Fibroblast of skin of abdomen (primary cell): ENCODE data around the gene DNAI1. TPM values are rescaled to one million over a fixed set of nuclear protein-coding genes. Genes with fewer than 3 reads are reported as not detected.
A peak's percentile ranks its signal among the peaks of the same experiment; 100 is the strongest.
"Not testable (repeated sequence)": the region's sequence is repeated elsewhere in the genome, so short reads cannot be mapped to it uniquely, and the experiment has no call there.

Source experiments
- DNase-seq: peaks from one replicate; pipeline ENCODE4 v3.0.0-alpha.2; 2013
- polyA plus RNA-seq, 2 experiments: library from polyadenylated mRNA; unstranded; fragments of 120-200 nt; gene quantifications; one replicate each; pipeline ENCODE4 v1.2.1, GENCODE V29; 2013; ENCODE audit not compliant: insufficient read length in 2 of 2

Gene DNAI1
- polyA plus RNA-seq (2013, experiment 1 of 2; ENCODE audit: insufficient read length), result not detected
- polyA plus RNA-seq (2013, experiment 2 of 2; ENCODE audit: insufficient read length), result not detected

DNA sequence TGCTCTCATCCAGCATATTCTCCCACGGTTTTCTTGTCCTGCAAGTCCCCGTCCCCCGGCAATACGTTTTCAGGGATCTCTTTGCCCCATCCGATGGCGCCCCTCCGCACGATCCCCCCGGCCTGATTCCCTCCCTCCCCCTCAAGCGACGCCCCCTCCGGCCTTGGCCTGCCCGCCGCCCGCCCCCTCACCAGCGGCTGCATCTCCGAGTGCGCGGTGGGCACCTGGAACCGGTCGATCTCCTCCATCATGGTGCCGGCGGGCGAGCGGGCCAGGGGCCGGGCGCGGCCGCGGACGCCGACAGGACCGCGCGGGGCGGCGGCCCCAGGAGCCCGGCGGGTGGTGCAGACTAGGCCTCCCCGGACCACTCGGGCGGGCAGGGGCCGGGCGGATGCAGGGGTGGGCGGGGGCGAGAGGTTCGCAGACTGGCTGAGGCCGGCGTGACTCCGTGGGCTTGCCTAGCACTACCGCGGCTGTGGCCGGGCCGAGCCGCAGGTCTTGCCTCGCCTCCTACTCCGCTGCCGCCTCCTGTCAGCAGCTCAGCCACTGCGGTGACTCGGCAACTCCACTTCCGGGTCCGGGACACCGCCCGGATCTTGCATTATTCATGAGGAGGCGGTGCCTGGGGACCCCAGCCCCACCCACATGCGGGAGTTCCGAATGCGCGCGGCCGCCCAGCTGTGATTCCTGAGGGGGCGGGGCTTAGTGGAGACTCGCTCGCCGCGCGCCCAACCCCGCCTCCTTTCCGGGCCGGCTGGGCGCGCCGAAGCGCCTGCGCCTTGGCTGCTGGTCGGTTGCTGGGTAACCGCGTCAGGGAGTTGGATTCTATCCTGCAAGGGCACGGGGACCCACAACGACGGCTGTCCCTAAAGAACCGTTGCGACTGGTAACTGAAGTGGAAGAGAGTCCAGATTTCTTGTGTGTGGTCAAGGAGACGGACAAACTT lies at the start of gene DNAI1, which contains the start of gene FAM219A:
Gene DNAI1, plus strand, starts transcription at position 793 of the 946 bp plus-strand sequence. CDS start 201 bp downstream, outside the sequence.
Gene FAM219A, minus strand, starts transcription at position 558 of the 946 bp plus-strand sequence. Its CDS starts 307 bp downstream, at position 251.
- DNase-seq, result peak; percentile 98

- no peak for DNase-seq
Observed at GRCh38 chr9:34409154-34409553, 49.5 kb upstream of the DNAI1 start.

GRCh38 chr9:34412336-34412735 lies 46.3 kb upstream of the DNAI1 start:
- no peak for DNase-seq

DNA sequence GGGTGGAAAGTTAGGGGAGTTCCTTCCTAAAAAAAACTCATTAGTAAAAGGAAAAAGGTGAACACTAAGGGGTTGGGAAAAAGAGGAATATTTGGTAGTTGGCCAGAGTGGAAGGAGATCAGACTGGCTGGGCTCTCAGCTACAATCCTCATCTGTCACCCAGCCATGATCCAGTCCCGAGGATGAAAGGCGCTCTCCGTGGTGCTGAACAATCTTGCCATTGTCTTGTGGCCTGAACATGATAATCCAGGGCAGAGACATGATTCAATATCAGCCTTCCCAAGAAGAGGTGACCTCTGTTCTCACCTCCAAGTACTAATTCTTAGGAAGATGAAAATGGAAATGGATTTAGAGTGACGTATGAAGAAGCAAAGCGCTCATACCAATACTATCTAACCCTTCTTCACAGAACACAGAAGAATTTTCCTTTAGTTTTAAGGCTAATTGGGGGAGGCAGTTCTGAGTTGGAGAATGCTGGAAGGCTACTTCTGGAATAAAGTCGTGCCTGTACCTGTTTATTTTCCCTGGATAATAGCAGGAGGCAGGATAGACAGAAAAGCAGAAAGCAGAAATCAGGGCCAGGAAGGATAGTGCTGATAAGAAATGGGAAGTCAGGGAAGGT lies 45.3 kb upstream of the DNAI1 start:
- DNase-seq, result peak; percentile 52

DNA sequence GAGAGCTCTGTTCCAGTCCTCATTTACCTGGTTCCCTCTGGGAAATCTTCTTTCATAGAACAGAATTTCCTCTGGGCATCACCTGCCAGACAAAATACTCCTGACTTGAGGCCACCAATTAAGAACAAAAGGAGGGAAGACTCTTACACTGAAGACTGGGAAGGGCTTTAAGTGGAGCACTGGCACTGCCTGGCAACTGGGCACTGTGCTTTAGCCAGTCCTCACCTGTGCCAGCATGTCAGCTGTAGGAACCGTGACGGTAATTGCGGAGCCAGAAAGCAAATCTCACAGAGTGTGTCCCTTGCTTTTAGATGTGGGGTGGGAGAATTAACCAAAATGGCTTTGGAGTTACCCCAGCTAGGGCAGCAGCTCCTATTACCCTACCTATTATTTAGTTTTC lies 40.9 kb upstream of the DNAI1 start:
- DNase-seq, result no peak

- DNase-seq, result no peak
Observed at GRCh38 chr9:34419716-34420504, 38.7 kb upstream of the DNAI1 start.

DNA sequence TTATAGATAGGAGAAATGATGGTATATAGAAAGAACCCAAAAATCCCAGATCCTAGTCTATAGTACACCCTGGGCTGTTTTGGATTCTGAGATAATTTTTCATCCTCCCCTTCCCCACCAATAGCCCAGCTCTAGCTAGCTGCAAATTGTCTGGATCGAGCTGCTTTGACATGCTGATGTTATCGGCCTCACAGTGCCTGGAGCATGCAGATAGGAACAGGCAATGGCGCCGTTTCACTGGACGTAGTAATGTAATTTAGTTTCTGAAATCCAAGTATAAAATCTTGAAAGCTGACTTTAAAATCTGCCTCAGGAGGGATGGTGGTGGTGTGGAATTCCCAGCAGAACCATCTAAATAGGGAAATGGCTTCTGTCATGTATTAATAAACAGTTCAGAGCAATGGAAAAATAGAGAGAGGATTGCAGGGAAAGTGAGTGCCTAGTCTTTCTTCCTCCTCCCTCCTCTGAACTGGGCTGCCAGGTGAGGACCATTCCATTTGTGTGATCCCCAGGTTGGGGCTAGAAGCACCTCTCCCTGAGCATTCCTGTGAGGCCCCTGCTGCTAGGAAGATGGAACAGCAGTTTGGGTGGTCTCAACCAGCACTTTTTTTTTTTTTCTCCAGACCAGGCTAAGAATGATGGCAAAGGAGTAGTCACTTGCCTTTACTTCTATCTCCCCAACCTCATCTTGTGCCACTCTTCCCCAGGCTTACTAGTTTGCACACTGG lies 32.1 kb upstream of the DNAI1 start:
- DNase-seq, result no peak

GRCh38 chr9:34428325-34428958 lies 30.2 kb upstream of the DNAI1 start:
- DNase-seq, result no peak

DNA sequence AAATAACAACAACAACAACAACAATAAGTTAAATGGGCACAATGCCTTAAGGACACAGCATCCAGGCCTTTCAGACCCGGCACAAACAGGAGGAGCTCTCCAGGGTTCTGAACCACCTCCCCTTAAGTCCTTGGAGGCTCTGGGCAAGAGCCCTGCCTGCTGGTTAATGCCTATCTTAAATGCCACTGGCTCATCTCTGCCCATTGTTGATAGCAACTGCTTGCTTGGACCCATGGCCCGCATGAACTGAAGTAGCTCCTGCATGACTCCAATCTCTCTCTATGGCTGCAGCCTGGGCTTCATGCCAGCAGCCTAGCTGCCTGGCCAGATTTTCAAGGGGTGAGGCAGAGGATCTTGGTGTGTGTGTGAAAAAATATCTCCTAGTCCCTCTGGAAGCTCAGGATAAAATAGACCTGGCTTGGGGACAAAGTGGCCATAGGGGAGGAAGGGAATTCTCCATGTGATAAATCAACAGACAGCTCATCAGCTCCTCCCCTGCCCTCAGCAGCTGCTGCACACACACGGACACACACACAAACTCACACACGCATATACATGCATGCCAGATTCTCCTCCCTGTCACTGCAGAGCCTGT lies 27.7 kb upstream of the DNAI1 start:
- DNase-seq, result peak; percentile 66

DNA sequence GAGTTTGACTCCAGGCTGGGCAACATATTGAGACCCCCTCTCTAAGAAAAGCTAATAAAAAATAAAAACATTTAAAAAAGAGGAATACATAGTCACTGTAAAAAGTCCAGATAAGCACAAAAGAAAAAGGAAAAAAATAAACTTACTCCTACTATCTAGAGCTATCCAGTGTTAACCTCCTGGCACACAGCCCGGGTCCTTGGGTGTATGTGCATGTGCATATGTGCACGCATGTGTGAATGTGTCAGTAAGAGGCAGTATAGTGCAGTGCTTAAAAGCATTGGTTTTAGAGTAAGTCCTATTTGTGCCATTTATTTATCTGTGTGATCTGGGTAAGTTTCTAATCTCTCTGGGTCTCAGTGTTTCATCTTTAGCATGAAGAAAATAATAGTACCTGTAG lies 26.9 kb upstream of the DNAI1 start:
- DNase-seq, result no peak

DNA sequence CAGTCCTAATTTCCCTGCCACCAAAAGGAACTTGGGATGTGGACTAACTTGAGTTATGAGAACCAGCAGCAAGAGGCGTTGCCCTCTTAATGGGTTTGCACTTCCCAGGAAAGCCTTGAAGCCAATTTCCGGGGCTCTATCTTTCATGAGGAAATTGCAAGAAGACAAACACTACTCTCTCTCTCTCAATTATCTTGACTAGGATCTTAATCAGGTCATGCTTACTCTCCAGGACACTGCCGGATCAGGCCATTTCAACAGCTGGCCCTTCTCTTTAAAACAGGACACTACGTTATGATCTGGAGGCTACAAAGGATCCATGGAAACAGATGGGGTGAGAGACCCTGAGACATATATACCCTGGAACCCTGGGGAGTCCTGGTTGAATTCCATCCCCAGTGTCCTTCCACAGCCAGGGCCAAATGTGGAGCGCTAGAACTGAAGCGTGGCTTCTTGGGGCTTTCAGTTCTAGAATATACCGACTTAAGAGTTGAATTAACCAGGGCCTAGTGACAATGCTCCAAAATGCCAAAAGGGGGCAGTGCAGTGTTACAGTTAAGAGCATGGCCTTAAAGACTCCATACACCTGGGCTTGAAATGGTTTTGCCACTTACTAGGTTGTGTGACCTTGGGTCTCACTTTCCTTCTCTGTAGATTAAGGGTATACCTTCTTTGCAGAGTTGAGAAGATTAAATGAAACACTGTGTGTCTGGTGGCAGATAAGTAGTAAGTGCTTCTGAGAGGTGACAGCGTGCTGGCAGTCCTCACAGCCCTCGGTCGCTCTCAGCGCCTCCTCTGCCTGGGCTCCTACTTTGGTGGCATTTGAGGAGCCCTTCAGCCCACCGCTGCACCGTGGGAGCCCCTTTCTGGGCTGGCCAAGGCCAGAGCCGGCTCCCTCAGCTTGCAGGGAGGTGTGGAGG lies 21.3 kb upstream of the DNAI1 start:
- peak; percentile 59 for DNase-seq

GRCh38 chr9:34437926-34438307 lies 20.7 kb upstream of the DNAI1 start:
- not testable (repeated sequence) for DNase-seq

DNA sequence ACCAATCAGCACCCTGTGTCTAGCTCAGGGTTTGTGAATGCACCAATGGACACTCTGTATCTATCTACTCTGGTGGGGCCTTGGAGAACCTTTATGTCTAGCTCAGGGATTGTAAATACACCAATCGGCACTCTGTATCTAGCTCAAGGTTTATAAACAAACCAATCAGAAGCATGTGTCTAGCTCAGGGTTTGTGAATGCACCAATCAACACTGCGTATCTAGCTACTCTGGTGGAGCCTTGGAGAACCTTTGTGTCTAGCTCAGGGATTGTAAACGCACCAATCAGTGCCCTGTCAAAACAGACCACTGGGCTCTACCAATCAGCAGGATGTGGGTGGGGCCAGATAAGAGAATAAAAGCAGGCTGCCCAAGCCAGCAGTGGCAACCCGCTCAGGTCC lies 20.1 kb upstream of the DNAI1 start:
- DNase-seq, result not testable (repeated sequence)

DNA sequence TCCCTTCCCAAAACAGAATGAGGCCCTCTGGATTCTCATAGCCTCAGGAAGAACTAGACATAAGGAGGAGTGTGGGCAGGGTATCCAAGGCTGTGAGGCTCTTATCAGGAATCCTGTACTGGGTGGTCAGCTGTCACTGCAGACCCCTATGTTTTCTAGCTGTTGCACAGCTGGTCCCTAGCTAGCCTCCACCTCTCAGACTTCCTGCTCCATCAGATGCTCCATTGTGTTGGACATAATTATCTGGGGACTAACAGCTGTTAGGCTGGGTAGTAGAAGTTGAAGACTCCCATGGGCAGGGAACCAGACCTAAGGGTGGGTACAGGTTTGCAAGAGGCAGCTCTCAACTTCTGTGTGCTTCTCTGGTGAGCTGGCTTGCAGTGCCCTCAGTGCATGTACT lies 18.6 kb upstream of the DNAI1 start:
- DNase-seq, result no peak

DNA sequence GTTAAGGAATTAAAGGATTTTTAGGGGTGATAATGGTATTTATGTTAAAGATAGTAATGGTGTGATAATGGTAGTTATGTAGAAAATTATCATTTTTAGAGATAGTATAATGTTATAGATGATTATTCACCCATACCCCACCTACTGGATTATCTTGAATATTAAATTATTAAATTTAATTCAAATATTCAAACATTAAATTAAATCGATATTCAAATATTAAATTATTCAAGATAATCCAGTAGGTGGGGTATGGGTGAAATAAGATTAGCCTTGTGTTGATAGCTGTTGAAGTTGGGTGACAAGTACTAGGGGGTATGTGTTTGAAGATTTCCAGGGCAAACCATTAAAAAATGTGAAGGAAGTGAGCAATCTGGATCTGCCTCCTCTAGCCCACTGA lies 15.8 kb upstream of the DNAI1 start:
- DNase-seq, result no peak

DNA sequence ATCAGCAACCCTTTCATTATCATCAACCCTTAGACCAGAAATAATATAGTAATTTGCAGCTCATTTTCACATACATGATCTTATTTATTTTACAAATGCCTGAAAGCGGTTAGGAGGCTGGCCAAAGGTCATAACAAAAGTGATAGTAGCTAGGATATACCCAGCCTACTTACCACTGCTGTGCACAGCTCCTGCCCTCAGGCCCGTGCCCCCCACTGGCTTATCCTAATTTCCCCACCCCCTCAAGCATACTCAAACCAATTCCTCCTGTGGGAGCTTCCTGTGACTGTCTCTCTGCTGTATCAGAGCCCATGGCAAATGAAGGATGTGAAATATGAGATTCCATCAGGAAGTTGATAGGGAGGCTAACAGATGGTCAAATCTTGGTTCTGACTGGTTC lies 15.1 kb upstream of the DNAI1 start:
- no peak for DNase-seq

- no peak for DNase-seq
Observed at GRCh38 chr9:34443976-34444375, 14.6 kb upstream of the DNAI1 start.

DNA sequence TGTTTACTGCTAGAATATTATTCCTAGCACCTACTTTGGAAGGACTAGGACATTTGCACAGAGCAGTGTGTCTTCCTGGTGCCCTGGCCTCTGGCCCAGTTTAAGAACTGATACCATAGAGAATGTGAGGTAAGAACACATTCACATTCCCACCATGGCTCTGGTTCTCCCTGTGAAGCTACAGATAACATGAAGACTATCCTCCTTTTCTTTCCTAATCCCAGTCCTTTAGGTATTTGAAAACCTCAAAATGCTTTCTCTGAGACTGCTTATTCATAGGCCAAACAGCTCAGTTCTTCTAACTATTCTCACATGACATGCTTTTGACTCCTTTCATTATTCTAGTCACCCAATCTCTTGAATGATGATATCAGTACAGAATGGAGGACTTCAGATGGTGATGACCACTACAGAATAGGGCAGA lies 12.1 kb upstream of the DNAI1 start:
- DNase-seq, result peak; percentile 38

GRCh38 chr9:34446951-34447350 lies 11.7 kb upstream of the DNAI1 start:
- DNase-seq, result no peak

DNA sequence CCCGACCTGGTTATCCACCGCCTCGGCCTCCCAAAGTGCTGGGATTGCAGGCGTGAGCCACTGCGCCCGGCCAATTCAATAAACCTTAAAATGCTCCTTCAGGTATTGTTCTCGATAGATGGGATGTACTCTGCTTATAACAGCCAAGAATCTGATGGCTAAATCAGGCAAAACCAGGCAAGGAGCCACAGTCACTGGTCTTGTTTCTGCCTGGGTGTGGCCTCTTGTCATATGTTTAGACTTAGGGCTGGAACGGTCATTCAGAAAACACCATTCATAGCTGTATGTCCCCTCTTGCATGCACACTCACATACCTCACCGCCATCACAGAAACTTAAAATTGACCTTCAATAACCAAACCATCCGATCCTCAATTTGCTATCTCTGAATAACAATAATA lies 8.0 kb upstream of the DNAI1 start:
- no peak for DNase-seq
